ENCODE measurements around the gene PLD6.

The PLD6 gene

GRCh38 chr17:17156511-17156910, 49.6 kb downstream of the PLD6 start:
- Mint-ChIP-seq H3K4me1 (ENCODE audit: low read depth) (peaks cover 27% of the 10 kb centered on the region), H3K9me3 (no peaks in the 10 kb centered on the region), H3K4me3 (no peak overlapping the region), H3K27me3 (ENCODE audit: low read depth) (no peaks in the 10 kb centered on the region), H3K27ac (peak overlapping the region; percentile 60), H3K36me3 (ENCODE audit: low read depth) (peaks cover 51% of the 10 kb centered on the region)
- DNase-seq (ENCODE audit: low spot score): no peak

DNA sequence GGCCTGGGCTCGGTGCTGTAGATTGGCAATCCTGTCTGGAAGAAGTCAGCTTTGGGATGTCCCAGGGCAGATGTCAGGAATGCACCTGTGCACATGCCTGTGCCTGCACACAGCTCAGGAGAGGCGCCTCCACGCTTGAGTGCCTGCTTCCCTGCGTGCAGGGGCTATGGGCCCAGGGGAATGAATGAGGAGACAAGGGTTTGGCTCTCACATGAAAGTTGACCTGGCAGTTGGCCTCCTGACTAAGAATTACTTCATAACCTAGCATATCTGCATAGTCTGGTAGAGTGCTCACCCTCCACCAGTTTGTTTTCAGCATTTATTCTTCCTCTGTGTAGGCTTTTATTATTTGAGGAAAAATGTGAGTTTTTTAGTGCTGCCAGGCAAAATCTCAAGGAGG, 50.0 kb downstream of the PLD6 start:
- no peak for DNase-seq (ENCODE audit: low spot score)
- peaks cover 30% of the 10 kb centered on the region for H3K4me1 Mint-ChIP-seq (ENCODE audit: low read depth)
- no peaks in the 10 kb centered on the region for H3K9me3 Mint-ChIP-seq
- no peaks in the 10 kb centered on the region for H3K27me3 Mint-ChIP-seq (ENCODE audit: low read depth)
- no peak overlapping the region for H3K27ac Mint-ChIP-seq
- H3K36me3 Mint-ChIP-seq (ENCODE audit: low read depth): peaks cover 54% of the 10 kb centered on the region
- H3K4me3 Mint-ChIP-seq: no peak overlapping the region

- H3K27me3 Mint-ChIP-seq (ENCODE audit: low read depth): no peaks in the 10 kb centered on the region
- DNase-seq (ENCODE audit: low spot score): no peak
- peak overlapping the region; percentile 63 for H3K4me3 Mint-ChIP-seq
- no peaks in the 10 kb centered on the region for H3K9me3 Mint-ChIP-seq
- peaks cover 58% of the 10 kb centered on the region for H3K36me3 Mint-ChIP-seq (ENCODE audit: low read depth)
- peaks cover 31% of the 10 kb centered on the region for H3K4me1 Mint-ChIP-seq (ENCODE audit: low read depth)
- H3K27ac Mint-ChIP-seq: peak overlapping the region; percentile 78
Observed at GRCh38 chr17:17155568-17155967, 50.6 kb downstream of the PLD6 start.

DNA sequence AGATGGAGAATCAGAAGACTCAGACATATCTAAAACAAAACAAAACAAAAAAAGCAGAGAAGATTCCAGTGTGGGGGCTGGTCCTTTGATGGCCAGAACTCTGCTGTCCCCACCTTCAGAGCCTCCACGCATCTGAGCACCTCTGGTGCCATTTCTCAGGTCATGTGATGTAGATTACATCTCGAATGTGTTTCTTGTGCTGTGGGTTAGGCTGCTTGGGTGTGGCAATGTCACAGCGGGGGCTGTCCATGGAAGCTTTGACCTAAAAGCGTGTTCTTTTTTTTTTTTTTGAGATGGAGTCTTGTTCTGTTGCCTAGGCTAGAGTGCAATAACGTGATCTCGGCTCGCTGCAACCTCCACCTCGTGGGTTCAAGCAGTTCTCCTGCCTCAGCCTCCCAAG, 51.2 kb downstream of the PLD6 start:
- Mint-ChIP-seq H3K4me1 (ENCODE audit: low read depth) (peaks cover 35% of the 10 kb centered on the region), H3K9me3 (no peaks in the 10 kb centered on the region), H3K4me3 (peak overlapping the region; percentile 65), H3K36me3 (ENCODE audit: low read depth) (peaks cover 64% of the 10 kb centered on the region), H3K27ac (peak overlapping the region; percentile 77), H3K27me3 (ENCODE audit: low read depth) (no peaks in the 10 kb centered on the region)
- DNase-seq (ENCODE audit: low spot score): no peak

GRCh38 chr17:17154556-17154955, 51.6 kb downstream of the PLD6 start:
- H3K9me3 Mint-ChIP-seq: no peaks in the 10 kb centered on the region
- H3K36me3 Mint-ChIP-seq (ENCODE audit: low read depth): peaks cover 63% of the 10 kb centered on the region
- H3K27me3 Mint-ChIP-seq (ENCODE audit: low read depth): no peaks in the 10 kb centered on the region
- DNase-seq (ENCODE audit: low spot score): no peak
- peak overlapping the region; percentile 77 for H3K27ac Mint-ChIP-seq
- H3K4me1 Mint-ChIP-seq (ENCODE audit: low read depth): peaks cover 36% of the 10 kb centered on the region
- H3K4me3 Mint-ChIP-seq: peak overlapping the region; percentile 65

GRCh38 chr17:17153709-17154108, 52.4 kb downstream of the PLD6 start:
- H3K4me1 Mint-ChIP-seq (ENCODE audit: low read depth): peaks cover 36% of the 10 kb centered on the region
- H3K36me3 Mint-ChIP-seq (ENCODE audit: low read depth): peaks cover 58% of the 10 kb centered on the region
- DNase-seq (ENCODE audit: low spot score): no peak
- H3K9me3 Mint-ChIP-seq: no peaks in the 10 kb centered on the region
- peak overlapping the region; percentile 14 for H3K4me3 Mint-ChIP-seq
- H3K27ac Mint-ChIP-seq: peak overlapping the region; percentile 22
- no peaks in the 10 kb centered on the region for H3K27me3 Mint-ChIP-seq (ENCODE audit: low read depth)

GRCh38 chr17:17153071-17153470, 53.1 kb downstream of the PLD6 start:
- H3K36me3 Mint-ChIP-seq (ENCODE audit: low read depth): peaks cover 61% of the 10 kb centered on the region
- no peaks in the 10 kb centered on the region for H3K9me3 Mint-ChIP-seq
- H3K4me1 Mint-ChIP-seq (ENCODE audit: low read depth): peaks cover 36% of the 10 kb centered on the region
- H3K4me3 Mint-ChIP-seq: no peak overlapping the region
- DNase-seq (ENCODE audit: low spot score): no peak
- peak overlapping the region; percentile 19 for H3K27ac Mint-ChIP-seq
- no peaks in the 10 kb centered on the region for H3K27me3 Mint-ChIP-seq (ENCODE audit: low read depth)

DNA sequence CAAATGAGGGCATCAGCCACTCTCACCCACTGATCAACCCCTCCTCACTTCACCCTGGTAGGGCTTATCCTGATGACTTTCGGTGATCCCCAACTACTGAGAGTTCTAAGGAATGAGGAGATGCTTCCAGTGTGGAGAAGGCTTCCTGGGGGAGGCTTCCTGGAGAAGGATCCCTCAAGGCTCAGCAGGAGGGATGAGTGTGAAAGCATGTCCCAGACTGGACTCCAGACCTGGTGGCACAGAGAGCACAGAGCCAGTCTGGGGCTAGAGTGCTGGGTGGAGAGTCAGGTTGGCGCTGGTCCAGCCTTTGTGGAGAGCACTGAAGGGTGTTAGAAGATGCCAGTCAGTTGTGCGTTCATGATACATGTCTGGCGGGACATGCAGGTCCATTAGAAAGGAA, 53.7 kb downstream of the PLD6 start:
- no peak for DNase-seq (ENCODE audit: low spot score)
- H3K27ac Mint-ChIP-seq: peak overlapping the region; percentile 66
- no peak overlapping the region for H3K4me3 Mint-ChIP-seq
- H3K9me3 Mint-ChIP-seq: no peaks in the 10 kb centered on the region
- H3K27me3 Mint-ChIP-seq (ENCODE audit: low read depth): no peaks in the 10 kb centered on the region
- peaks cover 36% of the 10 kb centered on the region for H3K4me1 Mint-ChIP-seq (ENCODE audit: low read depth)
- peaks cover 68% of the 10 kb centered on the region for H3K36me3 Mint-ChIP-seq (ENCODE audit: low read depth)

GRCh38 chr17:17151962-17152361, 54.2 kb downstream of the PLD6 start:
- no peaks in the 10 kb centered on the region for H3K9me3 Mint-ChIP-seq
- H3K36me3 Mint-ChIP-seq (ENCODE audit: low read depth): peaks cover 67% of the 10 kb centered on the region
- no peaks in the 10 kb centered on the region for H3K27me3 Mint-ChIP-seq (ENCODE audit: low read depth)
- no peak overlapping the region for H3K4me3 Mint-ChIP-seq
- H3K4me1 Mint-ChIP-seq (ENCODE audit: low read depth): peaks cover 36% of the 10 kb centered on the region
- DNase-seq (ENCODE audit: low spot score): peak; percentile 20
- peak overlapping the region; percentile 66 for H3K27ac Mint-ChIP-seq

GRCh38 chr17:17151541-17151940, 54.6 kb downstream of the PLD6 start:
- H3K9me3 Mint-ChIP-seq: no peaks in the 10 kb centered on the region
- H3K27me3 Mint-ChIP-seq (ENCODE audit: low read depth): no peaks in the 10 kb centered on the region
- H3K4me1 Mint-ChIP-seq (ENCODE audit: low read depth): peaks cover 36% of the 10 kb centered on the region
- DNase-seq (ENCODE audit: low spot score): no peak
- no peak overlapping the region for H3K4me3 Mint-ChIP-seq
- H3K27ac Mint-ChIP-seq: peak overlapping the region; percentile 35
- H3K36me3 Mint-ChIP-seq (ENCODE audit: low read depth): peaks cover 67% of the 10 kb centered on the region

- H3K4me3 Mint-ChIP-seq: no peak overlapping the region
- DNase-seq (ENCODE audit: low spot score): peak; percentile 49
Observed at GRCh38 chr17:17151055-17151454, 55.1 kb downstream of the PLD6 start.

More at GRCh38 chr17:17151055-17151454, 55.1 kb downstream of the PLD6 start:
- Mint-ChIP-seq H3K27me3 (ENCODE audit: low read depth) (no peaks in the 10 kb centered on the region), H3K4me1 (ENCODE audit: low read depth) (peaks cover 36% of the 10 kb centered on the region), H3K9me3 (no peaks in the 10 kb centered on the region), H3K27ac (no peak overlapping the region), H3K36me3 (ENCODE audit: low read depth) (peaks cover 67% of the 10 kb centered on the region)

Data from T-helper 2 cell treated with Interferon-gamma antibody and Interleukin-4, amounts not matched to agents 5 μg/mL and 100 μg/mL, for 36 hours (primary cell).